Glutamatergic neuron (in vitro differentiated cells): Measurements from ENCODE around the gene ZNF423. TPM values are rescaled to one million over a fixed set of nuclear protein-coding genes. Genes with fewer than 3 reads are reported as not detected.
A peak's percentile ranks its signal among the peaks of the same experiment; 100 is the strongest.

Source experiments
- DNase-seq: peaks from one replicate; pipeline ENCODE4 v3.0.0; 2022
- H3K27ac Mint-ChIP-seq: one replicate; pipeline ENCODE4 v1.8.0; 2020; ENCODE audit warnings: mild to moderate bottlenecking, mixed read lengths, inconsistent platforms; ENCODE audit not compliant: unreplicated experiment
- H3K27me3 Mint-ChIP-seq: one replicate; pipeline ENCODE4 v1.8.0; 2020; ENCODE audit warnings: mild to moderate bottlenecking, moderate library complexity, mixed read lengths, inconsistent platforms; ENCODE audit not compliant: unreplicated experiment
- H3K36me3 Mint-ChIP-seq: one replicate; pipeline ENCODE4 v1.8.0; 2020; ENCODE audit warnings: mild to moderate bottlenecking, mixed read lengths, inconsistent platforms; ENCODE audit not compliant: unreplicated experiment
- H3K4me1 Mint-ChIP-seq: one replicate; pipeline ENCODE4 v1.8.0; 2020; ENCODE audit warnings: mild to moderate bottlenecking, low read depth, mixed read lengths, inconsistent platforms; ENCODE audit not compliant: unreplicated experiment
- H3K4me3 Mint-ChIP-seq: one replicate; pipeline ENCODE4 v1.8.0; 2020; ENCODE audit warnings: mild to moderate bottlenecking, mixed read lengths, inconsistent platforms; ENCODE audit not compliant: unreplicated experiment
- H3K9me3 Mint-ChIP-seq: one replicate; pipeline ENCODE4 v1.8.0; 2020; ENCODE audit warnings: mild to moderate bottlenecking, moderate library complexity, mixed read lengths, inconsistent platforms; ENCODE audit not compliant: unreplicated experiment
- total RNA-seq: library from RNA; stranded (reverse); fragmentation: NEBNext Ultra II Directional; extraction: Animal tissue kit (Norgen Biotek cat#: 25700); gene quantifications from one replicate; pipeline ENCODE4 v1.2.1, GENCODE V29; 2021; ENCODE audit not compliant: unreplicated experiment
- TF ChIP-seq, protein P1 (sequence below): fragments of 200-600 bp; sonication (generic); IDR thresholded peaks from one replicate; pipeline ENCODE4 v1.5.0; 2021; ENCODE audit not compliant: partially characterized antibody, unreplicated experiment

ZNF423 gene
- total RNA-seq, 1 donor from 2014 or later, result 149 TPM

DNA sequence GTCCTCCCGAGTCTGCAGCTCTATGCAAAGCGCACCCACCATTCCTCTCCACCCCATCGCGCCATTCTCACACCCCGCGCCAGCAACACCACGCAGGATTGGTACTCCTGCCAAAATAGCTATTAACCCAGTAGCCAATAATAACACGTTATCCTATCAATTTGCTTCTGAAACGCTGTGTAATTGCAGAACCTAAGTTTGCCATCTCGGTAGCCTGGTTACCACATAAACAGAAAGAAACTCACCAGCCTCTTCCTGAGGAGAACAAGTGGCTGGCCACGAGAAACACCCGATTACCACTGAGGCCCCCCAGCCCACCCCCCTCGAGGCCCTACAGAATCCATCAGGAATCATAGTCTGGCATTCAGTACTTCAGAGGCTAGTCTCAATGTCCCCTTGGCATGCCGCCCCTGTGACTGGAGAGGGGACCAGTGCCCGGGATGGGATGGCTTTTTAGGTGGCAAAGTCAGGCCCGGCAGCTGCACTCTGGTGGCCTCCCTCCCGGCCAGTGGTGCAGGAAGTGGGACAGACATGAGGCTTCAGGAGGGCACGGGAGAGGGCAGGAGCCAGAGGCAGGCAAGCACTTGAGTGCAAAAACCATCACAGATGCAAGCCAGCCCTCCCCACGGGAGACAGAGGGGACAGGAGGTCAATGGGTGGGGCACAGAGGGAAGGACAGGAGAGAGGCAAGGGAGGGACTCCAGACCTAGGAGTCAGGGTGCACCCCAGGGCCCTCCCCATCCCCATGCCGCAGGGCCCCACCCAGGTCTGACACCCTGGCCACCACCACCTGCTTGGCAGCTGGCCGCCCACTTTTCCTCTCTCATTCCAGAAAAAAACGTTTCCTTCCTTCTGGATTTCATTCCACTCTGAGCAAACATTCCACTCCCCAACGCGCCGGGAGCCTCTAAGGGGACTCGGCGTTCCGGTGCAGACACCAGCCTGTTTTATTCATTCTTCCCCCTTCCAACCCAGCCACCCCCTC lies 192.5 kb downstream of the ZNF423 start:
- Mint-ChIP-seq H3K36me3 (no peaks in the 10 kb centered on the region), H3K4me1 (peaks cover 40% of the 10 kb centered on the region), H3K27ac (peak overlapping the region; percentile 70), H3K4me3 (no peak overlapping the region), H3K9me3 (peaks cover 10% of the 10 kb centered on the region), H3K27me3 (peaks cover 16% of the 10 kb centered on the region)
- TF ChIP-seq, protein P1, sequence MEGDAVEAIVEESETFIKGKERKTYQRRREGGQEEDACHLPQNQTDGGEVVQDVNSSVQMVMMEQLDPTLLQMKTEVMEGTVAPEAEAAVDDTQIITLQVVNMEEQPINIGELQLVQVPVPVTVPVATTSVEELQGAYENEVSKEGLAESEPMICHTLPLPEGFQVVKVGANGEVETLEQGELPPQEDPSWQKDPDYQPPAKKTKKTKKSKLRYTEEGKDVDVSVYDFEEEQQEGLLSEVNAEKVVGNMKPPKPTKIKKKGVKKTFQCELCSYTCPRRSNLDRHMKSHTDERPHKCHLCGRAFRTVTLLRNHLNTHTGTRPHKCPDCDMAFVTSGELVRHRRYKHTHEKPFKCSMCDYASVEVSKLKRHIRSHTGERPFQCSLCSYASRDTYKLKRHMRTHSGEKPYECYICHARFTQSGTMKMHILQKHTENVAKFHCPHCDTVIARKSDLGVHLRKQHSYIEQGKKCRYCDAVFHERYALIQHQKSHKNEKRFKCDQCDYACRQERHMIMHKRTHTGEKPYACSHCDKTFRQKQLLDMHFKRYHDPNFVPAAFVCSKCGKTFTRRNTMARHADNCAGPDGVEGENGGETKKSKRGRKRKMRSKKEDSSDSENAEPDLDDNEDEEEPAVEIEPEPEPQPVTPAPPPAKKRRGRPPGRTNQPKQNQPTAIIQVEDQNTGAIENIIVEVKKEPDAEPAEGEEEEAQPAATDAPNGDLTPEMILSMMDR, result no peak
- DNase-seq, result no peak

GRCh38 chr16:49662569-49662968 lies 193.3 kb downstream of the ZNF423 start:
- H3K9me3 Mint-ChIP-seq, result peaks cover 13% of the 10 kb centered on the region
- no peak for DNase-seq
- H3K4me3 Mint-ChIP-seq, result no peak overlapping the region
- peak overlapping the region; percentile 59 for H3K27ac Mint-ChIP-seq
- TF ChIP-seq, protein P1, result no peak
- peaks cover 44% of the 10 kb centered on the region for H3K4me1 Mint-ChIP-seq
- H3K27me3 Mint-ChIP-seq, result peaks cover 20% of the 10 kb centered on the region
- H3K36me3 Mint-ChIP-seq, result no peaks in the 10 kb centered on the region

DNA sequence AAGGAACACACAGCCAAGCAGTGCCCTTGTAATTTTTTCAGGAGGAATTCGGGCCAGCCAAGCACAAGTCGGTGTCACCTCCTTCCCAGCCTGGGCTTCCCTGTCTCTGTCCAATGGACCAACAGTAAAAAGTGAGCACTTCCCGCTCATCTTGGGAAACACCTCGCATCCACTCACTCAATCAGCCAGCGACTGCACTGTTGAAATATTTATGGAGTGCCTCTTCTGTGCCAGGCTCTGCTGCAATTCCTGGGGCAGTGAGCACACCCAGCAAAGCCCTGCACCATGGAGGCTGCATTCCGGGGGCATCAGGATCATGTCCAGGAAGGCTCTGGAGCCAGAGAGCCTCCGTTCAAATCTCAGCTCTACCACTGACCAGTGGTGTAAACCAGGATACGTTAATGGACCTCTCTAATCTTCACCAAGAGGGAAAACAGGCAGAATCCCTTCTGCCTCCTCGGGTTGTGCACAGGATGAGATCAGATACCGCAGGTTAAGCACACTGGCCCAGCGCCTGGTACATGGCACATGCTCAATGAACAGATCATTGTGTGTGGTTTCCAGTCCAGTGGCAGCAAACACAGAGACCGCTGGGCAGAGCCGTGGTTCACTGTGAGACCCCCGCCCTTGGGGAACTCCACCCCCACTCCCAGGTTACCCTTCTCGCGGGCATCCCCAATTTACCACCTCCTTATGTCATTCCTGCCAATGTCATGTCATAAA lies 194.3 kb downstream of the ZNF423 start:
- Mint-ChIP-seq H3K4me1 (peaks cover 39% of the 10 kb centered on the region), H3K36me3 (no peaks in the 10 kb centered on the region), H3K9me3 (peaks cover 14% of the 10 kb centered on the region), H3K4me3 (no peak overlapping the region), H3K27ac (no peak overlapping the region), H3K27me3 (peaks cover 19% of the 10 kb centered on the region)
- DNase-seq, result no peak
- TF ChIP-seq, protein P1, result no peak

GRCh38 chr16:49660626-49661025 lies 195.3 kb downstream of the ZNF423 start:
- H3K9me3 Mint-ChIP-seq, result peaks cover 10% of the 10 kb centered on the region
- H3K4me1 Mint-ChIP-seq, result peaks cover 33% of the 10 kb centered on the region
- H3K4me3 Mint-ChIP-seq, result no peak overlapping the region
- peaks cover 14% of the 10 kb centered on the region for H3K27me3 Mint-ChIP-seq
- no peak for DNase-seq
- TF ChIP-seq, protein P1, result no peak
- H3K27ac Mint-ChIP-seq, result no peak overlapping the region
- no peaks in the 10 kb centered on the region for H3K36me3 Mint-ChIP-seq
